Heart left ventricle (tissue), 13 donors: Measurements from ENCODE around the gene SCYGR4.

ENCODE experiments used
- POLR2A ChIP-seq, 2 donors: fragments of 450-650 bp; IDR thresholded peaks; one replicate each; pipeline ENCODE4 v1.6.1; 2017; ENCODE audit warnings: antibody characterized with exemption in 2 of 2, mild to moderate bottlenecking in 2 of 2, moderate library complexity in 2 of 2
- TF ChIP-seq, protein P1 (sequence below), 12 donors: fragments of 200-600 bp; sonication (generic) in 4 of 12; IDR thresholded peaks; one replicate each; pipeline versions ENCODE4 v1.5.0 to v1.8.0; 2018 to 2022; ENCODE audit warnings: antibody characterized with exemption in 12 of 12, mild to moderate bottlenecking in 5 of 12
- donor health status: ischemic (EF 13 %, LVEDD 7.1; RV severe dilation, severe dysfunction).
- donor health status: DM: no; HTN: yes; CAD: no.
- donor health status: DM: no; HTN: no; CAD: no.
- donor health status: ischemic (EF 25% LVEDD 6.9; RV normal size, moderate dysfunction).
- donor health status: ischemic (EF 25% LVEDD 5.7; RV mildly dilated, moderate dysfunction).
- donor health status: ischemic (EF 35%, LVEDD 5.7; RV mildly dilated, moderate dysfunction).
- donor health status: nonischemic (EF 11% LVEDD 7.7; RV severe dilation, severe dysfunction).
- donor health status: DM: yes; HTN: yes; CAD: no.
- donor health status: PGD.
- donor health status: ischemic (EF 29% LVEDD 5.4; RV normal size, mild dysfunction).
- donor health status: nonischemic (EF 23%, LVEDD 6.1; RV moderate dilation, normal function).

DNA sequence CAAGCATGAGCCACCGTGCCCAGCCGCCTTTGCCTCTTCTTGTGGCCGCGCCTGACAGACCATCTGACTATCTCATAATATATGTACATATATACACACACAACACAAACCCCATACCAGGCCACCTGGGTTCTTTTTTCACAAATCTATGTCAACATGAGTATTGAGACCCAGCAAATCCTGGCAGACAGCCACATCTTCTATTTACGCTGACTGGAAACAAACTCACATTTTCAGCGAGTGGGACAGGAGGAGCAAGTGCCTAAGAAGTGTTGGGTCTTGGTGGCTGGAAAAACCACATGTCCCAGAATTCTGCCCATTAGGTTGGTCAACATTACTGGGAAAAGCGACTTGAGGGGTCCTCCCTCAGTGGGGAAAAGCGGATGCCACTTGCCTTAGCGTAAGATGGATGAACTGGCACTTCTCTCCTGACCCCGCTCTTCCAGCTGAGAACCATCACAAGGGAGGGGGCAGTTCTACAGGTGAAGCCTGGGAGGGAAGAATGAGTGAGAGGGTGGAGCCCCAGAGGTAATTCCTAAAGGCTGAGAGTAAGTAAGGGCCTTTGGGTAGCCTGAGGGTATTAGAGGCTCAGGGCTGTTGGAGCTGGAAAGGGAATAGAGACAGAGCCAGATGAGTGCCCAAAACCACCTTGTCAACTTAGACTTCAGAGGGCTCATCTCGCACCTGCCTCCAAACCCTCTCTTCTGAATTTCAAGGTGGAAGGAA, 4.6 kb upstream of the SCYGR4 start:
- TF ChIP-seq, protein P1, sequence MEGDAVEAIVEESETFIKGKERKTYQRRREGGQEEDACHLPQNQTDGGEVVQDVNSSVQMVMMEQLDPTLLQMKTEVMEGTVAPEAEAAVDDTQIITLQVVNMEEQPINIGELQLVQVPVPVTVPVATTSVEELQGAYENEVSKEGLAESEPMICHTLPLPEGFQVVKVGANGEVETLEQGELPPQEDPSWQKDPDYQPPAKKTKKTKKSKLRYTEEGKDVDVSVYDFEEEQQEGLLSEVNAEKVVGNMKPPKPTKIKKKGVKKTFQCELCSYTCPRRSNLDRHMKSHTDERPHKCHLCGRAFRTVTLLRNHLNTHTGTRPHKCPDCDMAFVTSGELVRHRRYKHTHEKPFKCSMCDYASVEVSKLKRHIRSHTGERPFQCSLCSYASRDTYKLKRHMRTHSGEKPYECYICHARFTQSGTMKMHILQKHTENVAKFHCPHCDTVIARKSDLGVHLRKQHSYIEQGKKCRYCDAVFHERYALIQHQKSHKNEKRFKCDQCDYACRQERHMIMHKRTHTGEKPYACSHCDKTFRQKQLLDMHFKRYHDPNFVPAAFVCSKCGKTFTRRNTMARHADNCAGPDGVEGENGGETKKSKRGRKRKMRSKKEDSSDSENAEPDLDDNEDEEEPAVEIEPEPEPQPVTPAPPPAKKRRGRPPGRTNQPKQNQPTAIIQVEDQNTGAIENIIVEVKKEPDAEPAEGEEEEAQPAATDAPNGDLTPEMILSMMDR (IDR thresholded peaks at IDR 0.05), result no peak
- no peak for TF ChIP-seq POLR2A (IDR thresholded peaks at IDR 0.05)
